WTC11 (cell line): ENCODE results near the gene RPS6KL1. TPM values are rescaled to one million over a fixed set of nuclear protein-coding genes. Genes with fewer than 3 reads are reported as not detected.

Source experiments
- ATAC-seq: fragments of 200-7000 bp; cut with Tn5 transposase; 2 replicates; pipeline ENCODE4 v1.10.0; 2021; ENCODE audit warnings: mild to moderate bottlenecking, moderate library complexity
- CTCF ChIA-PET: fragments of 300-600 bp; sonication (Branson Sonifier 250); formaldehyde crosslinking; loops from one replicate; lab custom pipeline; 2021; ENCODE audit warnings: antibody characterized with exemption; lab: Charles Lee
- POLR2A ChIA-PET: fragments of 350-600 bp; sonication (Branson Sonifier 250); formaldehyde crosslinking; loops from one replicate; lab custom pipeline; 2021; ENCODE audit warnings: antibody characterized with exemption; lab: Charles Lee
- DNase-seq: peaks from one replicate; pipeline ENCODE4 v3.0.0; 2021; ENCODE audit warnings: low spot score
- H3K27ac Mint-ChIP-seq: 2 replicates; pipeline ENCODE4 v1.8.0; 2021; ENCODE audit warnings: mixed read lengths
- H3K27me3 Mint-ChIP-seq: 2 replicates; pipeline ENCODE4 v1.8.0; 2021; ENCODE audit warnings: low read depth, mild to moderate bottlenecking, moderate library complexity, mixed read lengths
- H3K36me3 Mint-ChIP-seq: 2 replicates; pipeline ENCODE4 v1.8.0; 2021; ENCODE audit warnings: mixed read lengths
- H3K4me1 Mint-ChIP-seq: 2 replicates; pipeline ENCODE4 v1.8.0; 2022; ENCODE audit warnings: mixed read lengths
- H3K4me3 Mint-ChIP-seq: 2 replicates; pipeline ENCODE4 v1.8.0; 2021; ENCODE audit warnings: mild to moderate bottlenecking, moderate library complexity, mixed read lengths
- H3K9me3 Mint-ChIP-seq: 2 replicates; pipeline ENCODE4 v1.8.0; 2021; ENCODE audit warnings: mixed read lengths
- ETV6 ChIP-seq: sonication (generic); formaldehyde crosslinking; IDR thresholded peaks from 2 replicates; pipeline ENCODE4 v1.8.1; 2022; ENCODE audit warnings: mild to moderate bottlenecking, missing genetic modification reagents
- JAZF1 ChIP-seq: fragments of 250-450 bp; sonication (Bioruptor Pico); IDR thresholded peaks from 2 replicates; pipeline ENCODE4 v1.9.0; 2021; ENCODE audit warnings: moderate library complexity, mild to moderate bottlenecking, inconsistent platforms
- SMAD3 ChIP-seq: sonication (generic); formaldehyde crosslinking; IDR thresholded peaks from 2 replicates; pipeline ENCODE4 v1.8.0; 2022; ENCODE audit warnings: missing genetic modification reagents, mild to moderate bottlenecking, borderline replicate concordance
- ZBTB21 ChIP-seq: sonication (generic); formaldehyde crosslinking; IDR thresholded peaks from 2 replicates; pipeline ENCODE4 v1.8.1; 2023; ENCODE audit warnings: mild to moderate bottlenecking, missing genetic modification reagents, borderline replicate concordance
- ZNF219 ChIP-seq: sonication (generic); formaldehyde crosslinking; IDR thresholded peaks from 2 replicates; pipeline ENCODE4 v1.8.0; 2023; ENCODE audit warnings: missing genetic modification reagents, mild to moderate bottlenecking, borderline replicate concordance
- ZNF396 ChIP-seq: fragments of 250-450 bp; sonication (Bioruptor Pico); IDR thresholded peaks from 2 replicates; pipeline ENCODE4 v1.8.0; 2021; ENCODE audit warnings: mild to moderate bottlenecking, moderate library complexity, borderline replicate concordance
- ZNF423 ChIP-seq: fragments of 250-450 bp; sonication (Bioruptor Pico); IDR thresholded peaks from 2 replicates; pipeline ENCODE4 v2.1.2; 2022; ENCODE audit warnings: mild to moderate bottlenecking, moderate library complexity
- total RNA-seq: library from RNA; stranded (reverse); gene quantifications from 3 replicates; pipeline ENCODE4 v1.2.3, GENCODE V29; 2021
- TF ChIP-seq, protein P1 (sequence below): sonication (generic); formaldehyde crosslinking; IDR thresholded peaks from 2 replicates; pipeline ENCODE4 v1.8.1; 2022; ENCODE audit warnings: low read depth, mild to moderate bottlenecking, moderate library complexity, missing genetic modification reagents, borderline replicate concordance
- TF ChIP-seq, protein P2 (sequence below): sonication (generic); formaldehyde crosslinking; conservative IDR thresholded peaks from 2 replicates; pipeline ENCODE4 v1.8.1; 2022; ENCODE audit warnings: mild to moderate bottlenecking, missing genetic modification reagents
- TF ChIP-seq, protein P3 (sequence below): sonication (generic); formaldehyde crosslinking; conservative IDR thresholded peaks from 2 replicates; pipeline ENCODE4 v1.8.1; 2023; ENCODE audit warnings: mild to moderate bottlenecking, low read depth, missing genetic modification reagents, moderate library complexity
- TF ChIP-seq, protein P4 (sequence below): sonication (generic); formaldehyde crosslinking; IDR thresholded peaks from 2 replicates; pipeline ENCODE4 v1.8.1; 2023; ENCODE audit warnings: mild to moderate bottlenecking, missing genetic modification reagents

The RPS6KL1 gene
- total RNA-seq, 1 experiment from 2014 or later, result 10.6 TPM

DNA sequence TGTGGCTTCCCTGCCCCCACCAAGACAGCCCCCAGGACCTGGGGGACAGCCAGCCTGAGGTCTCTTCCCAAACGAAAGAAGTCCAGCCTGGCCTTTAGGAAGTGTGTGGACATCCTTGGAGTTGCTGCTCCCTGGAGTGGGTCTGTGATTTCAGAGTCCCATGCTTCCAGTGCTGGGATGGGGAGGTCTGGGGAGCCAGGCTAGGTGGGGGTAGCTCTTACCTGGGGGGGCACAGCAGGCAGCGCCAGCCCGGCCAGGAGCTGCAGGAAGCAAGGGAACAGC is 31.8 kb upstream of the RPS6KL1 start:
- peak overlapping the region; percentile 49 for H3K4me3 Mint-ChIP-seq
- DNase-seq (no peak), ATAC-seq (no peak)
- H3K27ac Mint-ChIP-seq, result no peak overlapping the region
- peaks cover 15% of the 10 kb centered on the region for H3K27me3 Mint-ChIP-seq
- CTCF ChIA-PET, result interaction anchor here (0.6 to 3.0 kb wide), 7 partner anchors 9 to 133 kb away, joined by 3 to 54 read pairs (median 7); partner anchors contain the start of genes EIF2B2 and RPS6KL1
- no peaks in the 10 kb centered on the region for H3K36me3 Mint-ChIP-seq
- peaks cover 12% of the 10 kb centered on the region for H3K4me1 Mint-ChIP-seq
- TF ChIP-seq ETV6 (CRISPR knock-in tag) (no peak), ZNF219 (CRISPR knock-in tag) (no peak)
- TF ChIP-seq, protein P1, sequence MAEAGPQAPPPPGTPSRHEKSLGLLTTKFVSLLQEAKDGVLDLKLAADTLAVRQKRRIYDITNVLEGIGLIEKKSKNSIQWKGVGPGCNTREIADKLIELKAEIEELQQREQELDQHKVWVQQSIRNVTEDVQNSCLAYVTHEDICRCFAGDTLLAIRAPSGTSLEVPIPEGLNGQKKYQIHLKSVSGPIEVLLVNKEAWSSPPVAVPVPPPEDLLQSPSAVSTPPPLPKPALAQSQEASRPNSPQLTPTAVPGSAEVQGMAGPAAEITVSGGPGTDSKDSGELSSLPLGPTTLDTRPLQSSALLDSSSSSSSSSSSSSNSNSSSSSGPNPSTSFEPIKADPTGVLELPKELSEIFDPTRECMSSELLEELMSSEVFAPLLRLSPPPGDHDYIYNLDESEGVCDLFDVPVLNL, result no peak
- TF ChIP-seq, all 79 proteins: peak for 0
- no peaks in the 10 kb centered on the region for H3K9me3 Mint-ChIP-seq
- POLR2A ChIA-PET, result interaction anchor here (0.6 to 1.0 kb wide), 5 partner anchors 9 to 341 kb away, joined by 3 to 7 read pairs (median 4); partner anchors contain the start of gene RPS6KL1

DNA sequence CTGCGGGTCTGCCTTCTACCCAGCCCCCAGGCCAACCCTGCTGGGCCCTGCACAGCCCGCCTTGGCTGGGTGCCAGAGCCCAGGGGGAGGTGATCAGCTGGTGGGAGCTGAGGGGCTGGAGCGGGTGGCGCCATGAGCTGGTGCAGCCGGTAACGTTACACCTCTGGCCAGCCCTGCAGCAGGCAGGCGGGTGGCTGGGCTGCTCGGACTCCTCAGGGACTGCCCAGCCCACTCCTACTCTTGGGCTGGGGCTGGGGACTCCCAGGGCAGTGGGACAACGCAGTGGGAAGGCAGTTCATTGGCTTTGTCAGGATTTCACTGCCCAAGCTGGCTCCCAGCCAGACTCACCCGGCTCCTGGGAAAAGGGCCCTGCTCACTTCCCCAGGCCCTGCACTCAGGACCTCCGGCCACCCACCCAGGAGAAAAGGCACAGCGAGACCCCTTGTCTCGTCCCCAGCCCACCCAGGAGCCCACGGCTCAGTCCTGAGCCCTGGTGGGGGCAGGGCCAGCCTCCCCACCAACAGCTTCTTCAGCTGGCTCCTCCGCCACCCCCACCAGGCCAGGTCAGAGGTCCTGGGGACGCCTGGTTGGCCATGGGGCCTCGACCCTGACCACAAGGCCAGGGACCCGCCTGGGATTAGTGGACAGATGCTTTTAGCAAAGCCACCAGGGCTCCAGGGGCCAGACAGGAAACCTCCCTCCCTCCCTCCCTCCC is 31.3 kb upstream of the RPS6KL1 start:
- no peaks in the 10 kb centered on the region for H3K36me3 Mint-ChIP-seq
- TF ChIP-seq, protein P2, sequence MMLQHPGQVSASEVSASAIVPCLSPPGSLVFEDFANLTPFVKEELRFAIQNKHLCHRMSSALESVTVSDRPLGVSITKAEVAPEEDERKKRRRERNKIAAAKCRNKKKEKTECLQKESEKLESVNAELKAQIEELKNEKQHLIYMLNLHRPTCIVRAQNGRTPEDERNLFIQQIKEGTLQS (CRISPR knock-in tag), result no peak
- TF ChIP-seq ZNF219 (CRISPR knock-in tag), result no peak
- TF ChIP-seq, protein P3, sequence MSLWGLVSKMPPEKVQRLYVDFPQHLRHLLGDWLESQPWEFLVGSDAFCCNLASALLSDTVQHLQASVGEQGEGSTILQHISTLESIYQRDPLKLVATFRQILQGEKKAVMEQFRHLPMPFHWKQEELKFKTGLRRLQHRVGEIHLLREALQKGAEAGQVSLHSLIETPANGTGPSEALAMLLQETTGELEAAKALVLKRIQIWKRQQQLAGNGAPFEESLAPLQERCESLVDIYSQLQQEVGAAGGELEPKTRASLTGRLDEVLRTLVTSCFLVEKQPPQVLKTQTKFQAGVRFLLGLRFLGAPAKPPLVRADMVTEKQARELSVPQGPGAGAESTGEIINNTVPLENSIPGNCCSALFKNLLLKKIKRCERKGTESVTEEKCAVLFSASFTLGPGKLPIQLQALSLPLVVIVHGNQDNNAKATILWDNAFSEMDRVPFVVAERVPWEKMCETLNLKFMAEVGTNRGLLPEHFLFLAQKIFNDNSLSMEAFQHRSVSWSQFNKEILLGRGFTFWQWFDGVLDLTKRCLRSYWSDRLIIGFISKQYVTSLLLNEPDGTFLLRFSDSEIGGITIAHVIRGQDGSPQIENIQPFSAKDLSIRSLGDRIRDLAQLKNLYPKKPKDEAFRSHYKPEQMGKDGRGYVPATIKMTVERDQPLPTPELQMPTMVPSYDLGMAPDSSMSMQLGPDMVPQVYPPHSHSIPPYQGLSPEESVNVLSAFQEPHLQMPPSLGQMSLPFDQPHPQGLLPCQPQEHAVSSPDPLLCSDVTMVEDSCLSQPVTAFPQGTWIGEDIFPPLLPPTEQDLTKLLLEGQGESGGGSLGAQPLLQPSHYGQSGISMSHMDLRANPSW (CRISPR knock-in tag), result no peak
- TF ChIP-seq ZBTB21 (CRISPR knock-in tag), result no peak
- TF ChIP-seq JAZF1 (CRISPR knock-in tag), result no peak
- TF ChIP-seq, protein P4, sequence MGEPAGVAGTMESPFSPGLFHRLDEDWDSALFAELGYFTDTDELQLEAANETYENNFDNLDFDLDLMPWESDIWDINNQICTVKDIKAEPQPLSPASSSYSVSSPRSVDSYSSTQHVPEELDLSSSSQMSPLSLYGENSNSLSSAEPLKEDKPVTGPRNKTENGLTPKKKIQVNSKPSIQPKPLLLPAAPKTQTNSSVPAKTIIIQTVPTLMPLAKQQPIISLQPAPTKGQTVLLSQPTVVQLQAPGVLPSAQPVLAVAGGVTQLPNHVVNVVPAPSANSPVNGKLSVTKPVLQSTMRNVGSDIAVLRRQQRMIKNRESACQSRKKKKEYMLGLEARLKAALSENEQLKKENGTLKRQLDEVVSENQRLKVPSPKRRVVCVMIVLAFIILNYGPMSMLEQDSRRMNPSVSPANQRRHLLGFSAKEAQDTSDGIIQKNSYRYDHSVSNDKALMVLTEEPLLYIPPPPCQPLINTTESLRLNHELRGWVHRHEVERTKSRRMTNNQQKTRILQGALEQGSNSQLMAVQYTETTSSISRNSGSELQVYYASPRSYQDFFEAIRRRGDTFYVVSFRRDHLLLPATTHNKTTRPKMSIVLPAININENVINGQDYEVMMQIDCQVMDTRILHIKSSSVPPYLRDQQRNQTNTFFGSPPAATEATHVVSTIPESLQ (CRISPR knock-in tag), result no peak
- no peak for TF ChIP-seq ZNF423
- no peak for TF ChIP-seq SMAD3 (CRISPR knock-in tag)
- CTCF ChIA-PET, result interaction anchor here (1.2 to 3.0 kb wide), 4 partner anchors 8 to 26 kb away, joined by 3 to 54 read pairs (median 6); no protein-coding TSS in a partner anchor
- H3K27ac Mint-ChIP-seq, result no peak overlapping the region
- H3K9me3 Mint-ChIP-seq, result no peaks in the 10 kb centered on the region
- H3K4me1 Mint-ChIP-seq, result peaks cover 12% of the 10 kb centered on the region
- H3K27me3 Mint-ChIP-seq, result peaks cover 15% of the 10 kb centered on the region
- ATAC-seq, result peak; percentile 8; the same call in 1 of the 2 replicates
- DNase-seq, result no peak
- POLR2A ChIA-PET, result interaction anchor here (0.9 kb wide), 1 partner anchor 9 kb away, joined by 3 read pairs; no protein-coding TSS in a partner anchor
- H3K4me3 Mint-ChIP-seq, result peak overlapping the region; percentile 18; the same call in 1 of the 2 replicates

DNA sequence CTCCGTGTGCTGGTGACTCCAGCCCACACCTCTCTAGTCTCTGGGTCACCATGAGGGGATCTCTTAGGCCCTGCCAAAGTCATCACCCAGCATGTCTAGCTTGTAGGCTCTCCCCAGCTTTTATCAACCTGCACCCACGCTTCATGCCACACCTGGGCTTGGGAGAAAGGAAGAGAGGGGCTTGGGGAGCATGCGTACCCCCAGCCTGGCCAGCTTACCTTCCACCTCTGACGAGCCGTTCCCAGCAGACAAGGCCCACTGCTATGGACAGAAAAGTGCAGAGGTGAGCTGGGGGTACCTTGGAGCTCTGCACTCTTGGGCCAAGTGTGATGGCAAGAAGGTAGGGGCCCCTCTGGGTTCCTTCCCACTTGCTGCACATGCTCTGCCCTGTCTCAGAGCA is 30.6 kb upstream of the RPS6KL1 start:
- ChIA-PET CTCF (interaction anchor here (0.6 to 3.0 kb wide), 5 partner anchors 8 to 116 kb away, joined by 3 to 54 read pairs (median 3); partner anchors contain the start of gene ZC2HC1C), POLR2A (no interaction called here)
- Mint-ChIP-seq H3K36me3 (no peaks in the 10 kb centered on the region), H3K9me3 (no peaks in the 10 kb centered on the region), H3K4me1 (peaks cover 12% of the 10 kb centered on the region), H3K27ac (no peak overlapping the region; the same call in 1 of the 2 replicates), H3K27me3 (peaks cover 15% of the 10 kb centered on the region), H3K4me3 (no peak overlapping the region)
- TF ChIP-seq ZNF396 (CRISPR knock-in tag), result no peak
- no peak for TF ChIP-seq ZNF219 (CRISPR knock-in tag)
- DNase-seq, result no peak
- no peak for ATAC-seq
